ENCODE data around the gene GRIA3.

- no peak for TF ChIP-seq CTCF (IDR thresholded peaks at IDR 0.05)
- TF ChIP-seq POLR2A (IDR thresholded peaks at IDR 0.05): no peak
- no peak for TF ChIP-seq POLR2AphosphoS5 (IDR thresholded peaks at IDR 0.05; ENCODE audit: insufficient read depth in 1 of 2, low read depth in 1 of 2)
Measured at GRCh38 chrX:123172869-123173268, 11.2 kb upstream of the GRIA3 start.
